Epithelial cell of proximal tubule (primary cell): ENCODE measurements around the gene RUNDC3A. TPM values are rescaled to one million over a fixed set of nuclear protein-coding genes. Genes with fewer than 3 reads are reported as not detected.
"Not testable (repeated sequence)": the region's sequence is repeated elsewhere in the genome, so short reads cannot be mapped to it uniquely, and the experiment has no call there.

ENCODE experiments used
- DNase-seq: peaks from one replicate; pipeline ENCODE4 v3.0.0-alpha.2; 2011; ENCODE audit warnings: low read depth
- H3K4me3 ChIP-seq: 2 replicates; pipeline ENCODE4 v1.5.1; 2011; ENCODE audit warnings: low read depth, mild to moderate bottlenecking, low read length
- total RNA-seq: library from RNA; depleted of rRNA; stranded (reverse); fragments of >200 nt; gene quantifications from 2 replicates; pipeline ENCODE4 v1.2.3, GENCODE V29; 2015
- TF ChIP-seq, protein P1 (sequence below): conservative IDR thresholded peaks from 2 replicates; pipeline ENCODE4 v1.5.1; 2012; ENCODE audit warnings: low read depth, mild to moderate bottlenecking, low read length

The RUNDC3A gene
- total RNA-seq, 1 donor from 2014 or later = 2.2 TPM

DNA sequence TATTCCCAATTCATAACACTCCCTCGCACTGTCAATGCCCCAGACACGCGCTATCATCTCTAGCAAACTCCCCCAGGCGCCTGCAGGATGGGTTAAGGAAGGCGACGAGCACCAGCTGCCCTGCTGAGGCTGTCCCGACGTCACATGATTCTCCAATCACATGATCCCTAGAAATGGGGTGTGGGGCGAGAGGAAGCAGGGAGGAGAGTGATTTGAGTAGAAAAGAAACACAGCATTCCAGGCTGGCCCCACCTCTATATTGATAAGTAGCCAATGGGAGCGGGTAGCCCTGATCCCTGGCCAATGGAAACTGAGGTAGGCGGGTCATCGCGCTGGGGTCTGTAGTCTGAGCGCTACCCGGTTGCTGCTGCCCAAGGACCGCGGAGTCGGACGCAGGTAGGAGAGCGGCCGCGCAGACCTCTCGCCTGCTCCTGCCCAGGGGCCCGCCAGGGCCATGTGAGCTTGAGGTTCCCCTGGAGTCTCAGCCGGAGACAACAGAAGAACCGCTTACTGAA, 36.6 kb downstream of the RUNDC3A start, which contains the start of gene GRN:
Gene GRN, plus strand, starts transcription at position 364 of the 515 bp plus-strand sequence. CDS start 3,863 bp downstream, outside the sequence.
- TF ChIP-seq, protein P1, sequence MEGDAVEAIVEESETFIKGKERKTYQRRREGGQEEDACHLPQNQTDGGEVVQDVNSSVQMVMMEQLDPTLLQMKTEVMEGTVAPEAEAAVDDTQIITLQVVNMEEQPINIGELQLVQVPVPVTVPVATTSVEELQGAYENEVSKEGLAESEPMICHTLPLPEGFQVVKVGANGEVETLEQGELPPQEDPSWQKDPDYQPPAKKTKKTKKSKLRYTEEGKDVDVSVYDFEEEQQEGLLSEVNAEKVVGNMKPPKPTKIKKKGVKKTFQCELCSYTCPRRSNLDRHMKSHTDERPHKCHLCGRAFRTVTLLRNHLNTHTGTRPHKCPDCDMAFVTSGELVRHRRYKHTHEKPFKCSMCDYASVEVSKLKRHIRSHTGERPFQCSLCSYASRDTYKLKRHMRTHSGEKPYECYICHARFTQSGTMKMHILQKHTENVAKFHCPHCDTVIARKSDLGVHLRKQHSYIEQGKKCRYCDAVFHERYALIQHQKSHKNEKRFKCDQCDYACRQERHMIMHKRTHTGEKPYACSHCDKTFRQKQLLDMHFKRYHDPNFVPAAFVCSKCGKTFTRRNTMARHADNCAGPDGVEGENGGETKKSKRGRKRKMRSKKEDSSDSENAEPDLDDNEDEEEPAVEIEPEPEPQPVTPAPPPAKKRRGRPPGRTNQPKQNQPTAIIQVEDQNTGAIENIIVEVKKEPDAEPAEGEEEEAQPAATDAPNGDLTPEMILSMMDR = no peak
- H3K4me3 ChIP-seq = peak within 1 kb of the TSS; percentile 100
- peak; percentile 96 for DNase-seq

DNA sequence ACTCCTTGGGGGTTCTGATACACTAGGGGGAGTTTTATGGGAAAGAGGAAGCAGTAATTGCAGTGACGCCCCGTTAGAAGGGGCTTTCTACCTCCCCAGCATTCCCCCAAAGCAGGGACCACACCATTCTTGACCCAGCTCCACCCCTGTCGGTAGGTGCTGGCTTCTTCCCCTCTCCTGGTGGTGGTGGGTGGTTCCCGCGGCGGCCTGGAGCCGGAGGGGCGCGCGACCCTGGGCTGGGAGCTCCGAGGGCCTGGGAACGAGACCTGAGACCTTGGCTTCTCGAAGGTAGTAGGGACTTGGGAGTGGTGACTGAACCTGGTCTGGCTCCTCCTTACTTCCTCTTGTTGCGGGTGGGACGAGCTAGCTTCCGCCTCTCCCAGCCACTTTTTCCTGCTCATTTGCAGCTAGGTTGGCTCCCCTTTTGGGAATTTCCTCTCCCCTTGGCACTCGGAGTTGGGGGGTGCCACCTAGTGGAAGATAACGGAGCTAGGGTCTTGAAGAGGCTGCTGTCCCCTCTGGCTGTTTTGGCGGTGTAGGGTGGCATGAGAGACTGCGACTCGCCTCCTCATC, 37.1 kb downstream of the RUNDC3A start:
- no peak for DNase-seq
- TF ChIP-seq, protein P1 = peak; percentile 76
- H3K4me3 ChIP-seq = peak overlapping the region; percentile 100

DNA sequence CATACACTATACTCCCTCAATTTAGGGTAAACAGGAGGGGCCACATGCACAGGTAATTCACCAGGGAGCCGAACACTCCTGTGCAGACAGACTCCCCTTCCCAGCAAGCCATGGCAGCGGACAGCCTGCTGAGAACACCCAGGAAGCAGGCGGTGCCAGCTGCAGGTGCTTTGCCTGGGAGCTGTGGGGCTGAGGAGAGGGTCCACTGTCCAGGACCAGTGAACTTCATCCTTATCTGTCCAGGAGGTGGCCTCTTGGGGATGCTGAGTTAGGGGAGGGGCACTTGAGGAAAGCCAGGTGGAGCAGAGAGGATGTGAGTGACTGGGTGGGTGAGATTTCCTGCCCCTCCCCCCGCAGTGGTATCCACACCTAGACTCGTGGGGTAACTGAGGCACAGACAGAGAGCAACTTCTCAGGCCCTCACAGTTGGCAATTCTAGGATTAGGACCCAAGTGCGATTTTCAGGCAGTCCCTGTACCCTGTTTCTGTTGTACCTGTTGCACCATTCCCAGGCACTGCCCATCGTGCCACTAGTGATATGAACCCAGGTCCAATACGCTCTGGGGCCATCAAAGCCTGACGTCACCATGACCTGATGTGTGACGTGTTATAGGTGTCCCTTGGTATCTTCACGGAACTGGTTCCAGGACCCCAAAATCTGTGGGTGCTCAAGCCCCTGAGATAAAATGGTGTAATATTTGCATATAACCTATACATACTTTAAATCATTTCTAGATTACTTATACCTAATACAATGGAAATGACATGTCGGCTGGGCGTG, 37.9 kb downstream of the RUNDC3A start:
- TF ChIP-seq, protein P1 = no peak
- DNase-seq = no peak
- H3K4me3 ChIP-seq = peak overlapping the region; percentile 100

DNA sequence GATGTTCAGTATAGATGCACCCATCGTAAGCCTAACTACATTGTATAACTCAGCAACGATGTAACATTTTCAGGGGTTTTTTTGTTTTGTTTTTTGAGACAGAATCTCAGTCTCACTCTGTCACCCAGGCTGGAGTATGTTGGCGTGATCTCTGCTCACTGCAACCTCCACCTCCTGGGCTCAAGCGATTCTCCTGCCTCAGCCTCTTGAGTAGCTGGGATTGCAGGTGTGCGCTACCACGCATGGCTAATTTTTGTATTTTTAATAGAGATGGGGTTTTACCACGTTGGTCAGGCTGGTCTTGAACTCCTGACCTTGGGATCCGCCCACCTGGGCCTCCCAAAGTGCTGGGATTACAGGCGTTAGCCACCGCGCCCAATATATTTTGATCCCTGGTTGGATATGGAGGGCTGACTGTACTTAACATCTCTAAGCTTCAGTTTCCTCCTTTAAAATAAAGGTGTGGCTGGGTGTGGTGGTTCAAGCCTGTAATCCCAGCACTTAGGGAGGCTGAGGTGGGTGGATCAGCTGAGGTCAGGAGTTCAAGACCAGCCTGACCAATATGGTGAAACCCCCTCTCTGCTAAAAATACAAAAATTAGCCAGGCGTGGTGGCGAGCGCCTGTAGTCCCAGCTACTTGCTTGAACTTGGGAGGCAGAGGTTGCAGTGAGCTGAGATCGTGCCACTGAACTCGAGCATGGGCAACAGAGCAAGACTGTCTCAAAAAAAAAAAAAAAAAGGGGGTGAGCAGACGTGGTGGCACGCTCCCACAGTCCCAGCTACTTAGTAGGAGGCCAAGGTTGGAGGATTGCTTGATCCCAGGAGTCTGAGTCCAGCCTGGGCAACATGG, 39.0 kb downstream of the RUNDC3A start:
- DNase-seq, H3K4me3 ChIP-seq: not testable (repeated sequence)

DNA sequence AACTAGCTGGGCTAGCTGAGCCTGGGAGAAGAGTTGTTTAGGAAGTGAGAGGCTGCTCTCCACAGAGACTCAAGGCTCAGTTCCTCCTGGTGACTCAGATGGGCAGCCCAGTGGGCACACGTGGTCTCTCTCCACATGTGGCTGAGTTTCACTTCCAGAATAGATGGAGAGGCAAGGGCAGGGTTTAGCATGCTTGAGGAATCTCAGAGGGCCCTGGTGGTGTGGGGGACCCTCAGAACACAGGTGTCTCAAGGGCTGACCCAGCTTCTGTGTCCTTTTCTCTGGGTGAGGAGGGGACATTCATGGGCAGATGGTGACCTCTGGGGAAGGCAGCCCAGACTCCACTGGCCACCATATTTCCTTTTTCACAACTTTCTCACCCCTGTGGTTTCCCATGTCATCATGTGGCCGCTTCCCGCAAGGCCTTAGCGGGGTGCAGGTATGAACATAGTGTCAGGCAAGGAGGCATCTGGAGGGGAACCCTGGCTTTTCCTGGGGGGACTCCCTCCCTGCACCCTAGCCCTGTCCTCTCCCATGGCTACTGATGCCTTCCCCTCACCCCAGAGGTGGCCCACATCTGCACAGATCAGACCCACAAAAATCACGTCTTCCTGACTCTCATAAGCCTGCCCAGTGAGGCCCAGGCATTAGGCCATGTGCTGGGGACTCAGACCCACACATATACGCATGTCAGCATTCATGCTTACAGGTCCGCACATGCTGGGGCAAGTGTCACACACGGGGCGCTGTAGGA, 40.0 kb downstream of the RUNDC3A start:
- H3K4me3 ChIP-seq = no peak overlapping the region
- TF ChIP-seq, protein P1 = no peak
- DNase-seq = no peak

DNA sequence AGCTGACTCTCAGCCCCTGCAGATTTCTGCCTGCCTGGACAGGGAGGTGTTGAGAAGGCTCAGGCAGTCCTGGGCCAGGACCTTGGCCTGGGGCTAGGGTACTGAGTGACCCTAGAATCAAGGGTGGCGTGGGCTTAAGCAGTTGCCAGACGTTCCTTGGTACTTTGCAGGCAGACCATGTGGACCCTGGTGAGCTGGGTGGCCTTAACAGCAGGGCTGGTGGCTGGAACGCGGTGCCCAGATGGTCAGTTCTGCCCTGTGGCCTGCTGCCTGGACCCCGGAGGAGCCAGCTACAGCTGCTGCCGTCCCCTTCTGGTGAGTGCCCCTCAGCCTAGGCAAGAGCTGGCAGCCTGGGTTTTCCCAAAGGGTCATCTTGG, 40.6 kb downstream of the RUNDC3A start:
- TF ChIP-seq, protein P1 = no peak
- no peak overlapping the region for H3K4me3 ChIP-seq
- DNase-seq = no peak
